HG03378 (cell line): ENCODE data around the gene FSIP1.
"Not testable (repeated sequence)": the region's sequence is repeated elsewhere in the genome, so short reads cannot be mapped to it uniquely, and the experiment has no call there.

Experiments used
- ATAC-seq: cut with Tn5 transposase; IDR thresholded peaks from one replicate; pipeline ENCODE4 v1.9.1; 2021; ENCODE audit warnings: mild to moderate bottlenecking, moderate library complexity; ENCODE audit not compliant: unreplicated experiment

The FSIP1 gene

GRCh38 chr15:39782441-39783138 is at the start of gene FSIP1:
Gene FSIP1, minus strand, starts transcription at chr15:39782841. Its CDS starts 6,317 bp downstream, at chr15:39776524.
- peak; percentile 93 for ATAC-seq

GRCh38 chr15:39830166-39830565 is 47.5 kb upstream of the FSIP1 start:
- ATAC-seq = no peak

GRCh38 chr15:39828374-39828931 is 45.8 kb upstream of the FSIP1 start:
- no peak for ATAC-seq

GRCh38 chr15:39826975-39827374 is 44.3 kb upstream of the FSIP1 start:
- ATAC-seq = no peak

GRCh38 chr15:39823634-39824033 is 41.0 kb upstream of the FSIP1 start:
- ATAC-seq = no peak

GRCh38 chr15:39820050-39820602 is 37.5 kb upstream of the FSIP1 start:
- no peak for ATAC-seq

- ATAC-seq = no peak
Measured at GRCh38 chr15:39819533-39819932, 36.9 kb upstream of the FSIP1 start.

- ATAC-seq = no peak
Measured at GRCh38 chr15:39817892-39818291, 35.3 kb upstream of the FSIP1 start.

GRCh38 chr15:39814489-39814888 is 31.8 kb upstream of the FSIP1 start:
- no peak for ATAC-seq

GRCh38 chr15:39812651-39813050 is 30.0 kb upstream of the FSIP1 start:
- ATAC-seq = not testable (repeated sequence)

- no peak for ATAC-seq
Measured at GRCh38 chr15:39808909-39809308, 26.3 kb upstream of the FSIP1 start.

- ATAC-seq = no peak
Measured at GRCh38 chr15:39807791-39808190, 25.1 kb upstream of the FSIP1 start.

- no peak for ATAC-seq
Measured at GRCh38 chr15:39804026-39804425, 21.4 kb upstream of the FSIP1 start.

GRCh38 chr15:39803016-39803415 is 20.4 kb upstream of the FSIP1 start:
- no peak for ATAC-seq

- ATAC-seq = peak; percentile 54
Measured at GRCh38 chr15:39801641-39802309, 19.1 kb upstream of the FSIP1 start.

- ATAC-seq = no peak
Measured at GRCh38 chr15:39799552-39800011, 16.9 kb upstream of the FSIP1 start.

GRCh38 chr15:39798382-39798781 is 15.7 kb upstream of the FSIP1 start:
- no peak for ATAC-seq

GRCh38 chr15:39797407-39797806 is 14.8 kb upstream of the FSIP1 start:
- ATAC-seq = no peak

- ATAC-seq = no peak
Measured at GRCh38 chr15:39796601-39797000, 14.0 kb upstream of the FSIP1 start.

- no peak for ATAC-seq
Measured at GRCh38 chr15:39795486-39795885, 12.8 kb upstream of the FSIP1 start.

GRCh38 chr15:39794954-39795353 is 12.3 kb upstream of the FSIP1 start:
- no peak for ATAC-seq

GRCh38 chr15:39793923-39794322 is 11.3 kb upstream of the FSIP1 start:
- ATAC-seq = no peak
